CD4-positive, alpha-beta T cell treated with Interferon gamma for 1 hour (primary cell): Measurements from ENCODE around the gene DLG2.
"Not testable (repeated sequence)": the region's sequence is repeated elsewhere in the genome, so short reads cannot be mapped to it uniquely, and the experiment has no call there.

Experiments used
- DNase-seq: peaks from one replicate; pipeline ENCODE4 v3.0.0-alpha.2; 2020

Gene DLG2

GRCh38 chr11:84886344-84886743 is 740.8 kb downstream of the DLG2 start:
- no peak for DNase-seq

DNA sequence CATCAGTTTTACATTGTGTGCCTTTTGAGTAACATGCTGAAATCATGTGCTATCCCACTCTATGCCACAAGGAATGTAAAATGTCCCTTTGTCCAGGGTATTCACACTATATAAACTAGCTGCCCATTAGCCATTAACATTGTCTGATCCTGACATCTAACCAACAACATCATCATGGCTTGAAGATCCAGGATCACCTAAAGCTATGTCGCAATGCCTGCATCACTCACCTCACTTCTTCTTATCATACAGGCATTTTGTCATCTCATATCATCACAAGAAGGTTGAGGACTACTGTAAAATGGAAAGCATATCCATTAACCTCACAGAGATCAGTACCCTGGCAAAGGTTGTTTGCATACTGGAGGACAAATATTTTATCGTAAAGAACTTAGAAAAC is 742.3 kb downstream of the DLG2 start:
- no peak for DNase-seq

- no peak for DNase-seq
These were observed 745.1 kb downstream of the DLG2 start for GRCh38 chr11:84882056-84882455.

DNA sequence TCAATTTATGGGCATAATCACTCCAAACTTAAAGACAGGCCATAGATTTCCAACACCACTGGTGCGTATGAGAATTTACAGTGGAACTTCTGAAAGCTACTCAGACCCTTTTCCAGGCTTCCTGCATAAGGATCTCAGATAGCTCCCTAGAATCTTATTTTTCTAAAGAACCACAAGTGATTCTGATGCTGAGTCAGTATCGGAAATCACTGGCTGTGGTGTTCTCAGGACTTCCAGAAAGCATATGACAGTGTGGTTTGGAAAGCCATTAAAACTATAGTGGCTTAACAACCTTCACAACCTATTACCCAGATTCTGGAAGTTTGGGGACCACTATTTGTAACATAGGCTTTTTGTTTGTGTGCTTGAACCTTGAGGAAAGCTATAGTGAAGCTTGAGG is 756.0 kb downstream of the DLG2 start:
- DNase-seq, result no peak

DNA sequence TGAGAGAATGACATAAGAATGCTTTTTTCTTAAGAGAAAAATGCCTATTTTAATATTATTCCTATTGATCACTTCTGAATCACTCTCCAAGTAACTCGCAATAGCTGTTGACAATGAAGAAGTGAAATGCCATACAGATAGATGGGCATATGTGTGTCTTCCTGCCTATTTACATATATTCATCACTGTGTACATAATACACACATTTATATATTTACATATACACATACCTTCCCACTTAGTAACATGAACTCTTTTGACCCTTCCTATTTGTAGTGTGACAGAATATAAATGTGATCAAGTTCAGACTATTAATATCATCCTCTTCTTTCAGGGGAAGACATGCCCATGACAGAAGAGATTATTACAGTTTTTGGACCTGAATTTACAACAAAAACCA is 756.7 kb downstream of the DLG2 start:
- DNase-seq, result no peak

- no peak for DNase-seq
These were observed 760.2 kb downstream of the DLG2 start for GRCh38 chr11:84866922-84867321.

DNA sequence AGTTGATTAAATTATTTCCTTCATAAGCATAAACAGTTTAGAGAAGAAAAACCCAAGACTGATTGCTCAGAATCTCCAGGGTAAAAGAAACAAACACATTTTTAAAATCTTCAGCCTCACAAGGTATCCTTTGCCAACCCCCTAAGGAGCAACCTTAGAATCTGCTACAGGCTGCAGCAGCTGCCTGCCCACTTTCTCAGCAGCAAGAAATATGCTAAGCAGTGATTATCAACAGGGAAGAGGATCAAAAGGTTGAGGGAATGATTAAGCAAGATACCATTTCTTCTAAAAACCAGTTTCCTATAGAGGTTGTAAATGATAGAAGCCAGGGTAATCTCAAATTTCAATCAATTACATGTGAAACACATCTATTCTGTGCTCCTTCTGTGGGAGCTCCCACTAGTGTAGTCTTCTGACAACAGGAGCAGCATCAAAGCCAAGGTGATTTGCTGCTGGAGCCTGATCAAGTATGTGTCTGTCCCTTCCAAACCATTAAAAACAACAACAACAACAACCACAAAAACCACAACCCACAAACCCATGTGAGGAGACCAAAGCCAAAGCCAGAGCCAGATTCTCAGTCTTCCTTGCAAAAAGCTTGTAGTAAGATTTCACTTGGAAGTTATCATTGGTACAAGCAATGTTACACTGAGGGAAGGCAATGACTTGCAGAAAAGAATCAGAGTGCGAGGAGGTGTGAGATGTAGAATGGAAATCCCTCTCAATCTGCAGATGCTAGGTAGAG is 761.2 kb downstream of the DLG2 start:
- no peak for DNase-seq

- DNase-seq, result no peak
These were observed 761.9 kb downstream of the DLG2 start for GRCh38 chr11:84865257-84865656.

DNA sequence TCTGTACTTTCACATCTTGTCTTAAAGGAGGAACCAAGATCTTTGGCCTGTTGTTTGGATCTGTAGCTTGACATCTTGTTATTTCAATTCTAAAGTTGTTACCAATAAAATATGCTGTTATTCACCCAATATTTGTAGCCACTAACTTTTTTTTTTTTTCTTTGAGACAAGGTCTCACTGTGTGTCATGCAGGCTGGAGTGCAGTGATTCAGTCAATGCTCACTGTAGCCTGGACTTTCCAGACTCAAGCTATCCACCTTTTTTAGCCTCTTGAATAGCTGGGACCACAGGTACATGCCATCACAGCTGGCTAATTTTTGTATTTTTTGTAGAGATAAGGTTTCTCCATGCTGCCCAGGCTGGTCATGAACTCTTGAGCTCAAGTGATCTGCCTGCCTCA is 769.4 kb downstream of the DLG2 start:
- DNase-seq, result no peak

- DNase-seq, result no peak
These were observed 771.5 kb downstream of the DLG2 start for GRCh38 chr11:84855508-84856245.

GRCh38 chr11:84854498-84854880 is 772.7 kb downstream of the DLG2 start:
- DNase-seq, result no peak

- DNase-seq, result no peak
These were observed 773.2 kb downstream of the DLG2 start for GRCh38 chr11:84853841-84854497.

DNA sequence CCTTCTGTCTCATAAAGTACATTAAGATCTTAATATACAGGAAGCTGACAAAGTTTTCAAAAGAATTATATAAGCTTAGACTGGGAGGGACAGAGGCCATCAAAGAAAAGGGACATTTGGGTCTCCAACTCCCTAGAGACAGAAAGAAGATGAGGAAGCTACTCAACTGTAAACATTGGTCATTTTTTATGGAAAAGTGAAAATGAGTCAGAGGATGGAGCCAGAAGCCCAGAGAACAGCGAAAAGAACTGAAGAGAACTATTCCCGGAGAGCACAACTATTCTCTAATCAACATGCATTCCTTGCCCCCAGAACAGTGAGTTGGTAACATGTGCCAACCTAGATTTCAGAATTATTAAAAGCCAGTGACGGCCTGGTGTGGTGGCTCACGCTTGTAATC is 779.3 kb downstream of the DLG2 start:
- DNase-seq, result no peak

DNA sequence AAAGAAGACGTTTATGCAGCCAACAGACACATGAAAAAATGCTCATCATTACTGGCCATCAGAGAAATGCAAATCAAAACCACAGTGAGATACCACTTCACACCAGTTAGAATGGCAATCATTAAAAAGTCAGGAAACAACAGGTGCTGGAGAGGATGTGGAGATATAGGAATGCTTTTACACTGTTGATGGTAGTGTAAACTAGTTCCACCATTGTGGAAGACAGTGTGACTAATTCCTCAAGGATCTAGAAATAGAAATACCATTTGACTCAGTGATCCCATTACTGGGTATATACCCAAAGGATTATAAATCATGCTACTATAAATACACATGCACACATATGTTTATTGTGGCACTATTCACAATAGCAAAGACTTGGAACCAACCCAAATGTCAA is 786.9 kb downstream of the DLG2 start:
- DNase-seq, result not testable (repeated sequence)

GRCh38 chr11:84837402-84838069 is 789.6 kb downstream of the DLG2 start:
- no peak for DNase-seq

DNA sequence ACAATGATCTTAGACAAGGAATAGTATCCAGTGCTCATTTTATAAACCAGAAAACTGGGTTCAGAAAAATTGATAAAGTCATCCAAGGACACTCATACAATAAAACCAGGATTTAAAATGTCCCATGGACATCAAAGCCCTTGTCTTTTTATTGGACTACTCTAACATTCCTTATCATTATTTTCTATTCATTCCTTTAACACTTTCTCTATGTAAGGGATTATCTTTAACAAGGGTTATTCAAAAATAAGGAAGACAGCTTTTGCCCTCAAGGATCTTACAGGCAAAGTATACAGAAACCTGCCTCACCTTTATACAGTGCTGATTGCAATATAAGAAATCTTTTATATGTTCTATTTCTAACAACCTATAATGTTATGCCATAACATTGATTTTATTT is 790.8 kb downstream of the DLG2 start:
- DNase-seq, result no peak

GRCh38 chr11:84833488-84834088 is 793.6 kb downstream of the DLG2 start:
- DNase-seq, result no peak

DNA sequence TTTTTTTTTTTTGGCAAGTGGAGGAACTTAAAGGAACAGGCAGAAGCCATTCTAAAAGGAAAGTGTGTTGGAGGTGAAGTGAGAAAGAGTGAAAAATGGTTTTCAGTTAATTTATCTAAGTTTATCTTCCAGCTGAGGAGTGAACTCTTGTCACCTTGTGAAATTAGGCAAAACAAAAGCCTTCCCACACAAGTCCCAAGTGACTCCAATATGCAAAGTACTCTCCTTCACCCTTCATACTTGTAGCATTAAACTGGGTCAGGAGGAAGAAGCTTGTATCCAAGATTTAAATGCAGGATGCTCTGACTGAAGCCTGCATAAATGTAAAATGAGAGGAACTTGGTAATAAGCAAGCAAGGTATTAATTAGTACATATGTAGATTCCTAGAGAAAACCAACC is 796.8 kb downstream of the DLG2 start:
- no peak for DNase-seq

- DNase-seq, result no peak
These were observed 798.0 kb downstream of the DLG2 start for GRCh38 chr11:84829162-84829561.

DNA sequence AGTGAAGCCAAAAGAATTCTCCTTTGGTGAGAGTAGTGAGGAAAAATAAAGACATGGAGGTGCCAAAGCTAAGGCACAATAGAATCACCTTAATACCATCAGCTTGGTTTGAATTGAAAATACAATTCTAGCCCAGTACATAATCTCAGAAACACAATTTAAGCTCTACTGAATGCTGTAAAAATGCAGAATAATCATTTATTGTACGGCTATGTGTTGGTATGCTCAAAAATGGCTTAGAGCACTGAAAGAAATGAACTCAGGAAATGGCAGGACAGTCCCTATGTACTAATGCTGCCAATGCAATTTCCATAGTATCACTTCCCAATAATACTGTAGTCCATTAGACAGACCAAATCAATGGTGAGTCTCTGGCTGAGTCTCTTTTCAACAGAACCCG is 798.5 kb downstream of the DLG2 start:
- DNase-seq, result no peak

- no peak for DNase-seq
These were observed 802.0 kb downstream of the DLG2 start for GRCh38 chr11:84825106-84825660.

DNA sequence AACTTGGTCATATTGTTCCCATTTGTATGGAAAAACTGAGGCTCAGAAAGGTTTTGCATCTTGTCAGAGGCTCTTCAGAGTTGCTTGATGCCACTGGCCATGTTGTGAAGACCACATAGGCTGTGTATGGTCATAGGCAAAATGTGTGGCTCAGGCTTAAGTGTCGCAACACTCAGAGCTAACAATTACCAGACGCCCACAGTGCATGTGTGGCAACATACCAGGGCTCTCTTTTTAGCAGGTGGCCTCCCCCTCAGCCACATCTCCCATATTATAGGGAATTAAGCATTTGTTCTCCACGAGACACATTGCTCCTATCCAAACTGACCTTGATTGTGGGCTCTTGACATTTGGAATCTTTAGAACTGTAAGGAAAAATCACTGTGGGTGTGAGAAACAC is 802.5 kb downstream of the DLG2 start:
- no peak for DNase-seq

DNA sequence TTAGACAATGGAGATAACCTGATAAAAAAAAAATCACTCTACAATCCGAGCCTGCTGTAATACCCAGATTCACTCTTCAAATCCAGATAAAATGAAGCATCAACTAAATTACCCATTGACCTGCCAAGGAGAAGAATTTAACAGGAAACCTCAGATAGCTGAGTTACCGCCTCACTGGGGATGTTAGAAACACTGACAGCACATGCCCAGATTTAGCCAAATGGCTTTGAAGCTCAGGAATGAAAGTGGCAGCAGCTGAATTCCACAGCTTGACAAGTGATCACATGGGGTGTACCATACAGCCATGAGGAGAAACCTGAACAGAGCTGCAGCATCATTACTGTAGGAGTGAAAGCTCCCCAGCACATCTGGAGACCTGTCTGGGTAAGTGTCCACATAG is 807.6 kb downstream of the DLG2 start:
- DNase-seq, result no peak
